ENCODE results near the gene SAFB. TPM values are rescaled to one million over a fixed set of nuclear protein-coding genes. Genes with fewer than 3 reads are reported as not detected.

The SAFB gene
- total RNA-seq, 2 experiments from 2014 or later, result 68.9 to 177 TPM

- Histone ChIP-seq H3K36me3 (ENCODE audit: insufficient read depth, low read length) (peaks cover 87% of the 10 kb centered on the region), H2AFZ (ENCODE audit: low read length) (no peak overlapping the region), H4K20me1 (ENCODE audit: insufficient read depth, low read length) (peaks cover 71% of the 10 kb centered on the region), H3K9me2 (ENCODE audit: insufficient read depth, low read length) (no peaks in the 10 kb centered on the region), H3K4me3 (ENCODE audit: low read depth, low read length, poor library complexity, severe bottlenecking) (peak overlapping the region; percentile 21), H3K27ac (ENCODE audit: low read depth, low read length, poor library complexity, severe bottlenecking) (peak overlapping the region; percentile 22), H3K4me1 (ENCODE audit: insufficient read depth, low read length, poor library complexity, severe bottlenecking) (peaks cover 48% of the 10 kb centered on the region), H3K79me2 (ENCODE audit: insufficient read depth, low read depth, low read length) (peaks cover 96% of the 10 kb centered on the region), H3K9me3 (ENCODE audit: low read length) (no peaks in the 10 kb centered on the region), H3K4me2 (ENCODE audit: low read length) (peak overlapping the region; percentile 99)
- CTCF ChIA-PET (ENCODE audit: unreplicated experiment), result no interaction called here
- TF ChIP-seq CTCF (conservative IDR thresholded peaks at IDR 0.05; ENCODE audit: low read length), result no peak
- TF ChIP-seq EZH2phosphoT487 (IDR thresholded peaks at IDR 0.05; ENCODE audit: borderline replicate concordance, low read depth, low read length), result no peak
- BruUV-seq (replicated peaks), result no TSS peak
- POLR2A ChIA-PET, result interaction anchor here (0.6 kb wide), 1 partner anchor 764 kb away, joined by 4 read pairs; no protein-coding TSS in a partner anchor
- DNase-seq (ENCODE audit: low spot score), result peak; percentile 81
- intact Hi-C loops (cut with micrococcal nuclease; ENCODE audit: unreplicated experiment), result loop anchor here (10.0 kb wide), 2 partner anchors 167 to 347 kb away; partner anchors contain the start of genes DUS3L and RANBP3
Observed at GRCh38 chr19:5627395-5627904, 4.6 kb downstream of the SAFB start.

- peak overlapping the region; percentile 27; the same call in 1 of the 2 replicates for H3K4me2 ChIP-seq (ENCODE audit: low read length)
- CTCF ChIA-PET (ENCODE audit: unreplicated experiment), result no interaction called here
- H3K9me2 ChIP-seq (ENCODE audit: insufficient read depth, low read length), result no peaks in the 10 kb centered on the region
- BruUV-seq (replicated peaks), result no TSS peak
- peaks cover 95% of the 10 kb centered on the region for H3K36me3 ChIP-seq (ENCODE audit: insufficient read depth, low read length)
- H3K4me1 ChIP-seq (ENCODE audit: insufficient read depth, low read length, poor library complexity, severe bottlenecking), result peaks cover 48% of the 10 kb centered on the region
- intact Hi-C loops (cut with micrococcal nuclease; ENCODE audit: unreplicated experiment), result loop anchor here (10.0 kb wide), 2 partner anchors 166 to 346 kb away; partner anchors contain the start of genes DUS3L and RANBP3
- no peak for DNase-seq (ENCODE audit: low spot score)
- H3K79me2 ChIP-seq (ENCODE audit: insufficient read depth, low read depth, low read length), result peaks cover 100% of the 10 kb centered on the region
- H4K20me1 ChIP-seq (ENCODE audit: insufficient read depth, low read length), result peaks cover 79% of the 10 kb centered on the region
- POLR2A ChIA-PET, result interaction anchor here (0.5 kb wide), 1 partner anchor 139 kb away, joined by 3 read pairs; no protein-coding TSS in a partner anchor
- H2AFZ ChIP-seq (ENCODE audit: low read length), result no peak overlapping the region
- H3K9me3 ChIP-seq (ENCODE audit: low read length), result no peaks in the 10 kb centered on the region
- H3K27ac ChIP-seq (ENCODE audit: low read depth, low read length, poor library complexity, severe bottlenecking), result peak overlapping the region; percentile 14
- H3K4me3 ChIP-seq (ENCODE audit: low read depth, low read length, poor library complexity, severe bottlenecking), result no peak overlapping the region
- TF ChIP-seq CTCF (conservative IDR thresholded peaks at IDR 0.05; ENCODE audit: low read length) (no peak), EZH2phosphoT487 (IDR thresholded peaks at IDR 0.05; ENCODE audit: borderline replicate concordance, low read depth, low read length) (no peak)
Observed at GRCh38 chr19:5628461-5628860, 5.6 kb downstream of the SAFB start.

GRCh38 chr19:5628919-5629481 lies 6.1 kb downstream of the SAFB start:
- peaks cover 99% of the 10 kb centered on the region for H3K79me2 ChIP-seq (ENCODE audit: insufficient read depth, low read depth, low read length)

More at GRCh38 chr19:5628919-5629481, 6.1 kb downstream of the SAFB start:
- intact Hi-C loops (cut with micrococcal nuclease; ENCODE audit: unreplicated experiment), result loop anchor here (10.0 kb wide), 2 partner anchors 166 to 346 kb away; partner anchors contain the start of genes DUS3L and RANBP3
- Histone ChIP-seq H3K9me2 (ENCODE audit: insufficient read depth, low read length) (no peaks in the 10 kb centered on the region), H3K4me1 (ENCODE audit: insufficient read depth, low read length, poor library complexity, severe bottlenecking) (peaks cover 48% of the 10 kb centered on the region), H3K4me2 (ENCODE audit: low read length) (peak overlapping the region; percentile 27; the same call in 1 of the 2 replicates), H3K4me3 (ENCODE audit: low read depth, low read length, poor library complexity, severe bottlenecking) (no peak overlapping the region), H4K20me1 (ENCODE audit: insufficient read depth, low read length) (peaks cover 78% of the 10 kb centered on the region), H2AFZ (ENCODE audit: low read length) (no peak overlapping the region), H3K36me3 (ENCODE audit: insufficient read depth, low read length) (peaks cover 95% of the 10 kb centered on the region), H3K27ac (ENCODE audit: low read depth, low read length, poor library complexity, severe bottlenecking) (peak overlapping the region; percentile 14), H3K9me3 (ENCODE audit: low read length) (no peaks in the 10 kb centered on the region)
- CTCF ChIA-PET (ENCODE audit: unreplicated experiment), result no interaction called here
- DNase-seq (ENCODE audit: low spot score), result peak; percentile 34
- no TSS peak for BruUV-seq (replicated peaks)
- TF ChIP-seq CTCF (conservative IDR thresholded peaks at IDR 0.05; ENCODE audit: low read length) (no peak), EZH2phosphoT487 (IDR thresholded peaks at IDR 0.05; ENCODE audit: borderline replicate concordance, low read depth, low read length) (no peak)
- POLR2A ChIA-PET, result interaction anchor here (1.1 kb wide), 1 partner anchor 13 kb away, joined by 4 read pairs; no protein-coding TSS in a partner anchor

All from OCI-LY7 (cell line).